A673 (cell line): Measurements from ENCODE around the gene PELI2. TPM values are rescaled to one million over a fixed set of nuclear protein-coding genes. Genes with fewer than 3 reads are reported as not detected.

ENCODE experiments used
- BruUV-seq: library from RNA; stranded (reverse); fragments of 400-500 nt; replicated peaks from 2 replicates; lab custom pipeline; 2021; lab: Mats Ljungman, UMichigan
- CTCF ChIA-PET: fragments of 300-600 bp; sonication (Branson Sonifier 250); formaldehyde crosslinking; loops from one replicate; lab custom pipeline; 2022; ENCODE audit warnings: antibody characterized with exemption; lab: Charles Lee
- POLR2A ChIA-PET: fragments of 300-600 bp; sonication (Branson Sonifier 250); formaldehyde crosslinking; loops from one replicate; lab custom pipeline; 2022; ENCODE audit warnings: antibody characterized with exemption; ENCODE audit not compliant: low non-redundant PET; lab: Charles Lee
- DNase-seq: peaks from one replicate; pipeline ENCODE4 v3.0.0-alpha.2; 2015; ENCODE audit warnings: low spot score
- H3K27ac ChIP-seq: fragments of 200-600 bp; sonication (generic); 2 replicates; pipeline ENCODE4 v1.5.1; 2016; ENCODE audit warnings: mixed run types, low read depth, mild to moderate bottlenecking, mixed read lengths, antibody characterized with exemption, low read length; ENCODE audit not compliant: poor library complexity, severe bottlenecking
- H3K27me3 ChIP-seq: fragments of 200-600 bp; sonication (generic); replicated peaks from 2 replicates; pipeline ENCODE4 v1.6.1; 2017; ENCODE audit warnings: mixed run types, low read depth, mild to moderate bottlenecking, mixed read lengths, antibody characterized with exemption, low read length; ENCODE audit not compliant: insufficient read depth, poor library complexity
- H3K36me3 ChIP-seq: fragments of 200-600 bp; sonication (generic); 2 replicates; pipeline ENCODE4 v1.6.1; 2016; ENCODE audit warnings: mixed run types, mild to moderate bottlenecking, mixed read lengths, antibody characterized with exemption, low read length; ENCODE audit not compliant: insufficient read depth, poor library complexity, severe bottlenecking
- H3K4me1 ChIP-seq: fragments of 200-600 bp; sonication (generic); 2 replicates; pipeline ENCODE4 v1.6.1; 2017; ENCODE audit warnings: mixed run types, mild to moderate bottlenecking, mixed read lengths, antibody characterized with exemption, low read length; ENCODE audit not compliant: insufficient read depth, poor library complexity, severe bottlenecking
- H3K4me3 ChIP-seq: fragments of 200-600 bp; sonication (generic); 2 replicates; pipeline ENCODE4 v1.5.1; 2016; ENCODE audit warnings: low read depth, mixed run types, mild to moderate bottlenecking, mixed read lengths, low read length; ENCODE audit not compliant: poor library complexity, severe bottlenecking
- H3K9me3 ChIP-seq: fragments of 200-600 bp; sonication (generic); 2 replicates; pipeline ENCODE4 v1.6.1; 2016; ENCODE audit warnings: mixed run types, low read depth, mild to moderate bottlenecking, mixed read lengths, antibody characterized with exemption, low read length; ENCODE audit not compliant: poor library complexity, severe bottlenecking
- EZH2 ChIP-seq: fragments of 200-600 bp; sonication (generic); IDR thresholded peaks from 2 replicates; pipeline ENCODE4 v1.6.1; 2017; ENCODE audit warnings: borderline replicate concordance, low read depth, mild to moderate bottlenecking, mixed read lengths, antibody characterized with exemption, low read length; ENCODE audit not compliant: poor library complexity, severe bottlenecking
- intact Hi-C: fragments of 100-400 bp; cut with micrococcal nuclease; formaldehyde crosslinking; loops from one replicate; pipeline ENCODE4 v1.10.0; 2022; ENCODE audit not compliant: unreplicated experiment
- total RNA-seq: library from RNA; stranded (reverse); gene quantifications from 2 replicates; pipeline ENCODE4 v1.2.3, GENCODE V29; 2021
- TF ChIP-seq, protein P1 (sequence below): fragments of 300-800, 200-600 bp; sonication (generic); conservative IDR thresholded peaks from 2 replicates; pipeline ENCODE4 v1.5.1; 2017; ENCODE audit warnings: low read depth, mild to moderate bottlenecking, antibody characterized with exemption, low read length, moderate library complexity, mixed read lengths

Gene PELI2
- total RNA-seq, 1 experiment from 2014 or later = 5.5 TPM

DNA sequence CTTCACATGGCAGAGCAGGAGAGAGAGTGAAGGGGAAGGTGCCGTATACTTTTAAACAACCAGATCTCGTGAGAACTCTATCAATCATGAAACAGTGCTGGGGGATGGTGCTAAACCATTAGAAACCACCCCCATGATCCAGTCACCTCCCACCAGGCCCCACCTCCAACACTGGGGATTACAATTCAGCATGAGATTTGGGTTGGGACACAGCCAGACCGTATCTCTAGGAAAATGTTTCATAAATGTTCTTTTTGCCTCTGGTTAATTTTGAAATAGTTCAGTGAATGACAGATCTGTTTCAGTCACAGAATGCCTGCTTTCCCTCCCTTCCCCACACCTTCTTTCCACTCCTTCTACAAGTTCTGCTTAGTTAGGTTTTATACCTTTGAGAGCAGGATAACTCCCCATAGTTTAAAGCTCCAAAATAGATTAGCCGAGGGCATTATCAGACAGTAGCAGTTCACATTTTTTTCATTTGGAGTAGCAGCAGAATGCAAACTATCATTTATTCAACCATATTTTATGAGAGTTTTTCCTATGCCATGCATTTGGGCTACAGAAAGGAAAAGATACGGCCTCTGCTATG, 27.1 kb downstream of the PELI2 start:
- Histone ChIP-seq H3K9me3 (no peaks in the 10 kb centered on the region), H3K4me3 (no peak overlapping the region), H3K27ac (no peak overlapping the region), H3K27me3 (no peaks in the 10 kb centered on the region), H3K36me3 (no peaks in the 10 kb centered on the region), H3K4me1 (no peaks in the 10 kb centered on the region)
- CTCF ChIA-PET = no interaction called here
- TF ChIP-seq EZH2 = no peak
- TF ChIP-seq, protein P1, sequence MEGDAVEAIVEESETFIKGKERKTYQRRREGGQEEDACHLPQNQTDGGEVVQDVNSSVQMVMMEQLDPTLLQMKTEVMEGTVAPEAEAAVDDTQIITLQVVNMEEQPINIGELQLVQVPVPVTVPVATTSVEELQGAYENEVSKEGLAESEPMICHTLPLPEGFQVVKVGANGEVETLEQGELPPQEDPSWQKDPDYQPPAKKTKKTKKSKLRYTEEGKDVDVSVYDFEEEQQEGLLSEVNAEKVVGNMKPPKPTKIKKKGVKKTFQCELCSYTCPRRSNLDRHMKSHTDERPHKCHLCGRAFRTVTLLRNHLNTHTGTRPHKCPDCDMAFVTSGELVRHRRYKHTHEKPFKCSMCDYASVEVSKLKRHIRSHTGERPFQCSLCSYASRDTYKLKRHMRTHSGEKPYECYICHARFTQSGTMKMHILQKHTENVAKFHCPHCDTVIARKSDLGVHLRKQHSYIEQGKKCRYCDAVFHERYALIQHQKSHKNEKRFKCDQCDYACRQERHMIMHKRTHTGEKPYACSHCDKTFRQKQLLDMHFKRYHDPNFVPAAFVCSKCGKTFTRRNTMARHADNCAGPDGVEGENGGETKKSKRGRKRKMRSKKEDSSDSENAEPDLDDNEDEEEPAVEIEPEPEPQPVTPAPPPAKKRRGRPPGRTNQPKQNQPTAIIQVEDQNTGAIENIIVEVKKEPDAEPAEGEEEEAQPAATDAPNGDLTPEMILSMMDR = no peak
- no peak for DNase-seq
- intact Hi-C loops = no loop called here
- POLR2A ChIA-PET = no interaction called here
- BruUV-seq = no TSS peak

DNA sequence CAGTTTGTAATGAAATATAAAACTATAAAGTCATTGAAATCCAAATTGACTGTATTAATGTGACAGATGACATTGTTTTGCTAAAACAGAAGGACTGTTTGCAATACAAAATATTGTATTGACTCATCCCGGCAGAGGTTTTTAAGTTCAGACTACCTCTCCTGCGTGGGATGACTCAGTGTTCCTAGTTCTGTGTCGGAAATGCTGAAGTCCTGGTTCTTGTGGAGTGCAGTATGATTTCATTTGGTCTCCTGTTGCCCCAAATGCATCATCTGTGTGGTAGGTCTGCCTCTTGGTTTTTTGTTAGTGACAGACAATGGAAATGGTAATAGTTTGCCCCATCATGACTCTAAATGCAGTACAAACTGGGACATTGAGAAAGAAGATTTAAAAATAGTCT, 27.8 kb downstream of the PELI2 start:
- ChIA-PET POLR2A (no interaction called here), CTCF (no interaction called here)
- Histone ChIP-seq H3K27ac (no peak overlapping the region), H3K4me3 (no peak overlapping the region), H3K36me3 (no peaks in the 10 kb centered on the region), H3K4me1 (no peaks in the 10 kb centered on the region), H3K9me3 (no peaks in the 10 kb centered on the region), H3K27me3 (no peaks in the 10 kb centered on the region)
- DNase-seq = no peak
- no TSS peak for BruUV-seq
- intact Hi-C loops = no loop called here
- TF ChIP-seq EZH2 = no peak
- TF ChIP-seq, protein P1 = no peak

DNA sequence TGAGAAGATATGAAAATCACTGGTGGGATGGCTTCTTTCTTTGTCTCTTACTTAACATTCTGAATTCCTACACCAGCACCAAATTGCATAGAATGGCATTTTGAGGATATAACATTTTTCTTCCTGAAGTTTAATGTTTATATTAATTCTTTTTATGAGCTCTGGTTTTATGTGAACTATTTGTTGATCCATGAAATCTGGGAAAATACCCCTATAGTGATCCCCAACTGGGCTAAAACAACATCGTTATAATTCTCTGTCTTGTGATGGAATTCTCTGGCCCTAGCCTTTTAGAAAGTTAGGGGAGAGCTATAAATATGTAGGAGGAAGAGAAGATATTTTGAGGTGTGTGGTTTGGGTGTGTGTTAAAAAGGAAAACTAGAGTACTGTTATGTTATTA, 29.2 kb downstream of the PELI2 start:
- intact Hi-C loops = no loop called here
- TF ChIP-seq, protein P1 = no peak
- TF ChIP-seq EZH2 = no peak
- Histone ChIP-seq H3K27ac (no peak overlapping the region), H3K4me1 (no peaks in the 10 kb centered on the region), H3K4me3 (no peak overlapping the region), H3K36me3 (no peaks in the 10 kb centered on the region), H3K27me3 (no peaks in the 10 kb centered on the region), H3K9me3 (no peaks in the 10 kb centered on the region)
- DNase-seq = no peak
- POLR2A ChIA-PET = no interaction called here
- CTCF ChIA-PET = no interaction called here
- no TSS peak for BruUV-seq
